Neuronal stem cell (in vitro differentiated cells): ENCODE data around the gene ACOXL.
"Not testable (repeated sequence)": the region's sequence is repeated elsewhere in the genome, so short reads cannot be mapped to it uniquely, and the experiment has no call there.

Experiments used
- DNase-seq: peaks from one replicate; pipeline ENCODE4 v3.0.0-alpha.2; 2013; ENCODE audit warnings: low spot score
- H2AFZ ChIP-seq: one replicate; pipeline ENCODE4 v1.6.1; 2013; ENCODE audit warnings: mild to moderate bottlenecking, low read length, inconsistent platforms
- H2AK5ac ChIP-seq: 2 replicates; pipeline ENCODE4 v1.6.1; 2013; ENCODE audit warnings: low read depth, mild to moderate bottlenecking, inconsistent platforms, low read length, moderate library complexity, mixed read lengths
- H2BK120ac ChIP-seq: 2 replicates; pipeline ENCODE4 v1.6.1; 2013; ENCODE audit warnings: low read depth, mild to moderate bottlenecking, inconsistent platforms, low read length, moderate library complexity, mixed read lengths
- H2BK12ac ChIP-seq: one replicate; pipeline ENCODE4 v1.6.1; 2013; ENCODE audit warnings: low read length, inconsistent platforms
- H2BK15ac ChIP-seq: 2 replicates; pipeline ENCODE4 v1.6.1; 2013; ENCODE audit warnings: mild to moderate bottlenecking, low read length, inconsistent platforms, mixed read lengths
- H2BK5ac ChIP-seq: one replicate; pipeline ENCODE4 v1.6.1; 2013; ENCODE audit warnings: inconsistent platforms, mild to moderate bottlenecking, low read length, moderate library complexity
- H3K14ac ChIP-seq: one replicate; pipeline ENCODE4 v1.6.1; 2013; ENCODE audit warnings: low read length, inconsistent platforms
- H3K18ac ChIP-seq: 2 replicates; pipeline ENCODE4 v1.6.1; 2013; ENCODE audit warnings: low read length, inconsistent platforms
- H3K23ac ChIP-seq: 2 replicates; pipeline ENCODE4 v1.6.1; 2013; ENCODE audit warnings: low read depth, mild to moderate bottlenecking, mixed read lengths, low read length, inconsistent platforms; ENCODE audit not compliant: poor library complexity
- H3K27ac ChIP-seq: replicated peaks from 3 replicates; pipeline ENCODE4 v1.5.1; 2013; ENCODE audit warnings: low read length, inconsistent platforms
- H3K27me3 ChIP-seq, 3 experiments: 2 replicates each; pipeline ENCODE4 v1.6.1; 2013; ENCODE audit warnings: low read length in 3 of 3, mild to moderate bottlenecking in 2 of 3, inconsistent platforms in 1 of 3, low read depth in 1 of 3, mixed read lengths in 1 of 3, moderate library complexity in 1 of 3; ENCODE audit not compliant: control insufficient read depth in 3 of 3, insufficient read depth in 3 of 3
- H3K36me3 ChIP-seq, 2 donors: replicated peaks in 1 of 2; 2 replicates each; pipeline ENCODE4 v1.6.1; 2013; ENCODE audit warnings: low read length in 2 of 2; ENCODE audit not compliant: control insufficient read depth in 2 of 2, insufficient read depth in 2 of 2
- H3K4ac ChIP-seq: 2 replicates; pipeline ENCODE4 v1.6.1; 2013; ENCODE audit warnings: inconsistent platforms, mild to moderate bottlenecking, low read length, moderate library complexity
- H3K4me1 ChIP-seq, 2 donors: 1 replicate in 1 of 2; 2 replicates in 1 of 2; pipeline ENCODE4 v1.6.1; 2013; ENCODE audit warnings: low read length in 2 of 2, low read depth in 1 of 2; ENCODE audit not compliant: control insufficient read depth in 2 of 2, insufficient read depth in 1 of 2
- H3K4me2 ChIP-seq: one replicate; pipeline ENCODE4 v1.6.1; 2013; ENCODE audit warnings: mild to moderate bottlenecking, low read length, inconsistent platforms; ENCODE audit not compliant: insufficient read depth, poor library complexity, severe bottlenecking
- H3K4me3 ChIP-seq, 2 donors: 2 replicates each; pipeline ENCODE4 v1.5.1; 2013; ENCODE audit warnings: low read length in 2 of 2, mild to moderate bottlenecking in 2 of 2, inconsistent platforms in 1 of 2, moderate library complexity in 1 of 2
- H3K79me1 ChIP-seq: one replicate; pipeline ENCODE4 v1.6.1; 2013; ENCODE audit warnings: low read depth, mild to moderate bottlenecking, inconsistent platforms, low read length, moderate library complexity
- H3K9ac ChIP-seq: one replicate; pipeline ENCODE4 v1.6.1; 2013; ENCODE audit warnings: mild to moderate bottlenecking, low read depth, low read length, inconsistent platforms; ENCODE audit not compliant: poor library complexity
- H3K9me3 ChIP-seq, 2 donors: replicated peaks in 1 of 2; 2 replicates each; pipeline versions ENCODE3 to v1.6.1; 2013; ENCODE audit warnings: low read length in 2 of 2, mild to moderate bottlenecking in 2 of 2, inconsistent platforms in 1 of 2, low read depth in 1 of 2, mixed read lengths in 1 of 2, moderate library complexity in 1 of 2; ENCODE audit not compliant: control insufficient read depth in 2 of 2, insufficient read depth in 1 of 2
- H4K8ac ChIP-seq: one replicate; pipeline ENCODE4 v1.6.1; 2013; ENCODE audit warnings: low read depth, mild to moderate bottlenecking, inconsistent platforms, low read length, moderate library complexity
- H4K91ac ChIP-seq: one replicate; pipeline ENCODE4 v1.6.1; 2013; ENCODE audit warnings: low read length, low read depth, mild to moderate bottlenecking, inconsistent platforms; ENCODE audit not compliant: poor library complexity
- WGBS, 2 donors: extraction: QIAGEN DNeasy Blood & Tissue Kit; methylation state at CpG; one replicate each; pipeline ENCODE4 v1.1.7; 2013; ENCODE audit warnings: missing lambda C conversion rate in 2 of 2, mixed read lengths in 1 of 2; ENCODE audit not compliant: insufficient read length in 2 of 2, insufficient replicate concordance in 1 of 2; ENCODE audit errors: extremely low coverage in 2 of 2; 5-methylcytosine and 5-hydroxymethylcytosine counted together

Gene ACOXL

DNA sequence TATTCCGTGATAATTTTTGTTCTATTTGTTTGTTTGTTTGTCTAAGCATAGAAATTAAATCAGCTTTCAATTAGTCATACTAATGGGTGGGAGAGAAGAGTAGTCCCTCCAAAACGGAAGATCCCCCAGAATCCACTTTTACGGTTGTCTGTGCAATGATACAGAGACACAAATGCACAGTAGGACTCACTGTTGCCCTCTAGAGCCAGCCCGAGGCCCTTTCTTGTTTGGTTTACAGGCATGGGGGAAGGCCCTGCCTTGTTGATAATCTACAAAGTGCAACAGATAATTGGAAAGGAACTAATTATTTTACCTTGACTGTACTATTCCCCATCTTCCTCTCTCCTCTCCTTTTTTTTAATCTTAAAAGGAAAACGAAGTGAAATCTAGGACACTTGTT is 121.1 kb downstream of the ACOXL start:
- no peak overlapping the region for H3K9ac ChIP-seq
- H4K8ac ChIP-seq = no peak overlapping the region
- no peak overlapping the region for H2AK5ac ChIP-seq
- no peak overlapping the region for H3K4me2 ChIP-seq
- H3K4me3 ChIP-seq = no peak overlapping the region
- H2BK5ac ChIP-seq = no peak overlapping the region
- H3K27me3 ChIP-seq = no peaks in the 10 kb centered on the region
- no peak overlapping the region for H2BK120ac ChIP-seq
- no peak overlapping the region for H3K23ac ChIP-seq
- no CpG with 5 or more reads among the region's 5 CpGs for WGBS, 2 donors
- H2AFZ ChIP-seq = no peak overlapping the region
- H4K91ac ChIP-seq = no peak overlapping the region
- peaks cover 3 to 6% of the 10 kb centered on the region in 2 donors for H3K4me1 ChIP-seq
- H3K18ac ChIP-seq = no peak overlapping the region
- H3K79me1 ChIP-seq = no peaks in the 10 kb centered on the region
- no peak overlapping the region for H3K4ac ChIP-seq
- H2BK12ac ChIP-seq = no peak overlapping the region
- no peak overlapping the region for H2BK15ac ChIP-seq
- peaks cover 0 to 2% of the 10 kb centered on the region in 2 donors for H3K36me3 ChIP-seq
- DNase-seq = no peak
- no peak overlapping the region for H3K27ac ChIP-seq
- H3K14ac ChIP-seq = no peak overlapping the region
- no peaks in the 10 kb centered on the region for H3K9me3 ChIP-seq

DNA sequence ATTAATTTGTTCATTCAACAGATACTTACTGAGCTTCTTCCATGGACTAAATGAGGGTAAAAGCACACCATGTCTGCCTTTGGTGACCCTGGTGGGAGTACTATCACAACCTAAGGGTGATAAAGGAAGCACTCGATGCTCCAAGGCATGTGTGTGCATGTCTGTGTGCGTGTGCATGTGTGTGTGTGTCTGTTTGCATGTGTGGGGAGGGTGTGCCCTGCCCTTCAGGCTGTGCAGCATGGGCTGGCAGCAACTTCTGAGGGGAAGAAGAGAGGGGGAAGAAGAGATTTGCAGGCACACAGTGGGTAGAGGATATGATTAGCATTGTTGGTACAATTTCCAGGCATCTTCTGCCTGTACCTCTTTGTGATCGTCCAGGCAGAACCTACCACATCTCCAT is 121.6 kb downstream of the ACOXL start:
- no peak overlapping the region for H3K27ac ChIP-seq
- no CpG with 5 or more reads among the region's 3 CpGs for WGBS, 2 donors
- H3K4ac ChIP-seq = no peak overlapping the region

DNA sequence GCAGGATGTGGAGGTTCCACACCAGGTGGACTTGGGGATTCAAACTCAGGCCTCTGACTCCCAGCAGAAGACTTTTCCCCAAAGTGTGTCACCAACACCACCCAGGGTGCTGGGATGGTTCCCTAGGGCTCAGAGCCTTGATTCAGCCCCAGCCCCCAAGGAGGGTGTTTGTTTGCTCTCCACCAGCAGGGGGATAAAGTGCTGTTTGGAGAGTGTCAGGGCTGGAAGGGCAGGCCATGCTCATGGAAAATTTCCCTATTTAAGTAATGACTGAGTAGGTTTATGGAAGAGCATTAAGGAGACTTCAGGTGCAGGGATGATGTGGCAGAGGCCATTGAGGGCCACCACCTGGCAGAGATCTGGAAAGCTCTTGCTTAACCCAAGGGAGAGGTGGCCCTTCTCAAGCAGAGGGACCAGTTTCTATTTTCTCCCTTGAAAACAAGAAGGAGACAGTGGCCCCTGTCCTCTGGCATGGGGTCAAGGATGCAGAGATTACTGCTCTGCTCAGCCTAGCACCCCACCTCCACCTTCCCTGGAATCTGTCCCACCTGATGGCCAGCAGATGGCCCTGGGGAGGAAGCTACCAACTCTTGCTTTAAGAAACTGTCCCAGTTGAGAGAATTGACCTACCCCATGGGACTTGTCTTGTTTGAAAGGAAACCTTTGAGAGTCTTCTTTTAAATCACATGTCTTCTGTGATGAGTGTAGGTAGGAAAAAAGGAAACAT is 122.1 kb downstream of the ACOXL start:
- no peak overlapping the region for H3K4ac ChIP-seq
- H2BK12ac ChIP-seq = no peak overlapping the region
- no peak overlapping the region for H3K9ac ChIP-seq
- H3K36me3 ChIP-seq = peaks cover 0 to 2% of the 10 kb centered on the region in 2 donors
- H3K4me3 ChIP-seq = no peak overlapping the region
- H3K27ac ChIP-seq = no peak overlapping the region
- H3K23ac ChIP-seq = peak overlapping the region; percentile 37
- DNase-seq = no peak
- H3K27me3 ChIP-seq = no peaks in the 10 kb centered on the region
- no peak overlapping the region for H4K91ac ChIP-seq
- no peak overlapping the region for H2BK5ac ChIP-seq
- H2BK15ac ChIP-seq = peak overlapping the region; percentile 88
- H3K4me2 ChIP-seq = no peak overlapping the region
- peaks cover 11 to 13% of the 10 kb centered on the region in 2 donors for H3K4me1 ChIP-seq
- peak overlapping the region; percentile 95 for H3K18ac ChIP-seq
- H2AK5ac ChIP-seq = peak overlapping the region; percentile 73
- no peak overlapping the region for H2AFZ ChIP-seq
- H3K9me3 ChIP-seq = no peaks in the 10 kb centered on the region
- no peak overlapping the region for H4K8ac ChIP-seq
- H3K14ac ChIP-seq = no peak overlapping the region
- H2BK120ac ChIP-seq = peak overlapping the region; percentile 6
- no peaks in the 10 kb centered on the region for H3K79me1 ChIP-seq

More for the DNA sequence above, 121.6 kb downstream of the ACOXL start:
- no peaks in the 10 kb centered on the region for H3K9me3 ChIP-seq
- peak overlapping the region; percentile 83 for H3K14ac ChIP-seq
- H2BK5ac ChIP-seq = no peak overlapping the region
- no peak overlapping the region for H3K4me2 ChIP-seq
- peak overlapping the region; percentile 73 for H2AK5ac ChIP-seq
- peak overlapping the region; percentile 100 for H2BK12ac ChIP-seq
- peak overlapping the region; percentile 88 for H2BK15ac ChIP-seq
- peak overlapping the region; percentile 95 for H3K18ac ChIP-seq
- H3K36me3 ChIP-seq = peaks cover 0 to 2% of the 10 kb centered on the region in 2 donors
- H3K9ac ChIP-seq = no peak overlapping the region
- H2AFZ ChIP-seq = no peak overlapping the region
- peak overlapping the region; percentile 37 for H3K23ac ChIP-seq
- H3K79me1 ChIP-seq = no peaks in the 10 kb centered on the region
- peak overlapping the region; percentile 65 for H4K91ac ChIP-seq
- H4K8ac ChIP-seq = no peak overlapping the region
- no peaks in the 10 kb centered on the region for H3K27me3 ChIP-seq
- H3K4me3 ChIP-seq = no peak overlapping the region
- peaks cover 6 to 9% of the 10 kb centered on the region in 2 donors for H3K4me1 ChIP-seq
- DNase-seq = no peak
- H2BK120ac ChIP-seq = no peak overlapping the region

DNA sequence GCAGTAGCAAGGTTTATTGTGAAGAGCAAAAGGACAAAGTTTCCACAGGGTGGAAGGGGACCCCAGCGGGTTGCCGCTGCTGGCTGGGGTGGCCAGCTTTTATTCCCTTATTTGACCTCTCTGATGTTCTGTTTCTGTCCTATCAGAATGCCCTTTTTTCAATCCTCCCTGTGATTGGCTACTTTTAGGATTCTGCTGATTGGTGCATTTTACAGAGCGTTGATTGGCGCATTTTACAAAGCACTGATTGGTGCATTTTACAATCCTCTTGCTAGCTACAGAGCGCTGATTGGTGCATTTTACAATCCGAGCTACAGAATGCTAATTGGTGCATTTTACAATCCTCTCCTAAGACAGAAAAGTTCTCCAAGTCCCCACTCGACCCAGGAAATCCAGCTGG is 123.5 kb downstream of the ACOXL start:
- H4K8ac ChIP-seq, H3K27ac ChIP-seq, H3K4ac ChIP-seq, H3K9me3 ChIP-seq, H2AK5ac ChIP-seq, H2BK15ac ChIP-seq, H3K23ac ChIP-seq, H3K18ac ChIP-seq, H3K4me2 ChIP-seq, H3K4me3 ChIP-seq, H2AFZ ChIP-seq, DNase-seq, H3K79me1 ChIP-seq, H3K14ac ChIP-seq, H2BK120ac ChIP-seq, H4K91ac ChIP-seq, H3K27me3 ChIP-seq, H3K36me3 ChIP-seq, H2BK12ac ChIP-seq, H2BK5ac ChIP-seq, H3K9ac ChIP-seq: not testable (repeated sequence)
- no CpG with 5 or more reads among the region's 7 CpGs for WGBS, 2 donors
- peaks cover 11 to 23% of the 10 kb centered on the region in 2 donors for H3K4me1 ChIP-seq
